Activated CD8-positive, alpha-beta T cell treated with anti-CD3 and anti-CD28 coated beads for 36 hours (primary cell): ENCODE results near the gene GIPR. TPM values are rescaled to one million over a fixed set of nuclear protein-coding genes. Genes with fewer than 3 reads are reported as not detected.
"Not testable (repeated sequence)": the region's sequence is repeated elsewhere in the genome, so short reads cannot be mapped to it uniquely, and the experiment has no call there.

Experiments used
- ATAC-seq: fragments of 200-7000 bp; cut with Tn5 transposase; one replicate; pipeline ENCODE4 v1.10.0; 2021; ENCODE audit warnings: mild to moderate bottlenecking, moderate library complexity
- CTCF ChIA-PET: fragments of 350-600 bp; sonication (Branson Sonifier 250); formaldehyde crosslinking; loops from one replicate; lab custom pipeline; 2021; ENCODE audit warnings: antibody characterized with exemption; lab: Charles Lee
- POLR2A ChIA-PET: fragments of 350-600 bp; sonication (Branson Sonifier 250); formaldehyde crosslinking; loops from one replicate; lab custom pipeline; 2021; ENCODE audit warnings: antibody characterized with exemption; lab: Charles Lee
- DNase-seq: peaks from one replicate; pipeline ENCODE4 v3.0.0-alpha.2; 2020
- H3K27ac Mint-ChIP-seq: one replicate; pipeline ENCODE4 v1.8.0; 2021; ENCODE audit warnings: mild to moderate bottlenecking, mixed read lengths
- H3K27me3 Mint-ChIP-seq: one replicate; pipeline ENCODE4 v1.8.0; 2021; ENCODE audit warnings: mixed read lengths
- H3K36me3 Mint-ChIP-seq: one replicate; pipeline ENCODE4 v1.8.0; 2021; ENCODE audit warnings: low read depth, mixed read lengths
- H3K4me1 Mint-ChIP-seq: one replicate; pipeline ENCODE4 v1.8.0; 2021; ENCODE audit warnings: low read depth, mixed read lengths
- H3K4me3 Mint-ChIP-seq: one replicate; pipeline ENCODE4 v1.8.0; 2021; ENCODE audit warnings: mild to moderate bottlenecking, moderate library complexity, mixed read lengths
- H3K9me3 Mint-ChIP-seq: one replicate; pipeline ENCODE4 v1.8.0; 2021; ENCODE audit warnings: mixed read lengths
- intact Hi-C: fragments of 100-400 bp; cut with micrococcal nuclease; formaldehyde crosslinking; loops from one replicate; pipeline ENCODE4 v1.10.0; 2022
- total RNA-seq, 2 experiments: library from RNA; stranded (reverse); gene quantifications; one replicate each; pipeline ENCODE4 v1.2.3, GENCODE V29; 2021
- TF ChIP-seq, protein P1 (sequence below): fragments of 200-600 bp; IDR thresholded peaks from one replicate; pipeline ENCODE4 v1.8.0; 2022; ENCODE audit warnings: antibody characterized with exemption, mild to moderate bottlenecking

The GIPR gene
- total RNA-seq, 2 experiments from 2014 or later: 5.9 to 6.8 TPM

DNA sequence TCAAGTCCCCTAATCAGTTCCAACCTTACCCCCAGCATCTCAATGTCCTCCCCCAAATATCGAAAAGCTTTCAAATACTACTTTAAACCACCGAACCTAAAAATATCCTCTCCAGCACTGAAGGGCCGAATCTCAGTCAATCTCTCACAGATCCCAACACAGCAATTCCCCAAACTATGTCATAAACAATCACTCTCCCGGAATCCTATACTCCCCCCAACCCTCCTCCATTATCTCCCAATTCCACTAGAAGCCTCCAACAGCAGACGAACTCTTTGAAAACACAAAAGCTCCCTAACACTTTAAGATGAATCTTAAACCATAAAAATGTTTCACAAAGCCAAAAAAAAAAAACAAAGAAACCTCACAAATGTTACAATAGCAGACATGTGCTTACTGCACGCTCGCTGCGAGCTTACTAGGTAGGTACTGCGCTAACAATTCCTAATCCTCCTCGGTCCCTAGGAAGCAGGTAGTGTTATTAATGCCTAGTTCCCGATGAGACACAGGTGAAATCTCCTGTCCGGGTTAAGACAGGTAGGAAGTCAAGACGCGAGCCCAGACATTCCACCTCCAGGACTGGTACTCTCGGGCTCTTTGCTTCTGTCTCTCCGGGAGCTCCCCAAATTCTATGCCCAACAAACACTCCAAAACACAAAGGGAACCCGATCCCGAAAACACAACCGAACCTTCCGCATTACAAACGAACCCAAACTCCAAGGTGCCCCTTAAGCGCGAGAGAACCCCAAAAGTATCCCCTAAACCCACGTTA, 48.5 kb downstream of the GIPR start:
- no peak for ATAC-seq
- POLR2A ChIA-PET: interaction anchor here (0.6 to 5.1 kb wide), 12 partner anchors 10 to 75 kb away, joined by 3 to 40 read pairs (median 4); partner anchors contain the start of genes FBXO46, QPCTL and SNRPD2
- intact Hi-C loops: no loop called here
- Mint-ChIP-seq H3K4me1 (peaks cover 33% of the 10 kb centered on the region), H3K9me3 (no peaks in the 10 kb centered on the region), H3K27ac (peak overlapping the region; percentile 93), H3K4me3 (peak overlapping the region; percentile 95), H3K27me3 (no peaks in the 10 kb centered on the region), H3K36me3 (peaks cover 23% of the 10 kb centered on the region)
- TF ChIP-seq, protein P1, sequence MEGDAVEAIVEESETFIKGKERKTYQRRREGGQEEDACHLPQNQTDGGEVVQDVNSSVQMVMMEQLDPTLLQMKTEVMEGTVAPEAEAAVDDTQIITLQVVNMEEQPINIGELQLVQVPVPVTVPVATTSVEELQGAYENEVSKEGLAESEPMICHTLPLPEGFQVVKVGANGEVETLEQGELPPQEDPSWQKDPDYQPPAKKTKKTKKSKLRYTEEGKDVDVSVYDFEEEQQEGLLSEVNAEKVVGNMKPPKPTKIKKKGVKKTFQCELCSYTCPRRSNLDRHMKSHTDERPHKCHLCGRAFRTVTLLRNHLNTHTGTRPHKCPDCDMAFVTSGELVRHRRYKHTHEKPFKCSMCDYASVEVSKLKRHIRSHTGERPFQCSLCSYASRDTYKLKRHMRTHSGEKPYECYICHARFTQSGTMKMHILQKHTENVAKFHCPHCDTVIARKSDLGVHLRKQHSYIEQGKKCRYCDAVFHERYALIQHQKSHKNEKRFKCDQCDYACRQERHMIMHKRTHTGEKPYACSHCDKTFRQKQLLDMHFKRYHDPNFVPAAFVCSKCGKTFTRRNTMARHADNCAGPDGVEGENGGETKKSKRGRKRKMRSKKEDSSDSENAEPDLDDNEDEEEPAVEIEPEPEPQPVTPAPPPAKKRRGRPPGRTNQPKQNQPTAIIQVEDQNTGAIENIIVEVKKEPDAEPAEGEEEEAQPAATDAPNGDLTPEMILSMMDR: no peak
- CTCF ChIA-PET: interaction anchor here (0.8 to 4.8 kb wide), 9 partner anchors 9 to 122 kb away, joined by 3 to 62 read pairs (median 5); partner anchors contain the start of genes FBXO46, QPCTL, SIX5 and SNRPD2
- peak; percentile 19 for DNase-seq

DNA sequence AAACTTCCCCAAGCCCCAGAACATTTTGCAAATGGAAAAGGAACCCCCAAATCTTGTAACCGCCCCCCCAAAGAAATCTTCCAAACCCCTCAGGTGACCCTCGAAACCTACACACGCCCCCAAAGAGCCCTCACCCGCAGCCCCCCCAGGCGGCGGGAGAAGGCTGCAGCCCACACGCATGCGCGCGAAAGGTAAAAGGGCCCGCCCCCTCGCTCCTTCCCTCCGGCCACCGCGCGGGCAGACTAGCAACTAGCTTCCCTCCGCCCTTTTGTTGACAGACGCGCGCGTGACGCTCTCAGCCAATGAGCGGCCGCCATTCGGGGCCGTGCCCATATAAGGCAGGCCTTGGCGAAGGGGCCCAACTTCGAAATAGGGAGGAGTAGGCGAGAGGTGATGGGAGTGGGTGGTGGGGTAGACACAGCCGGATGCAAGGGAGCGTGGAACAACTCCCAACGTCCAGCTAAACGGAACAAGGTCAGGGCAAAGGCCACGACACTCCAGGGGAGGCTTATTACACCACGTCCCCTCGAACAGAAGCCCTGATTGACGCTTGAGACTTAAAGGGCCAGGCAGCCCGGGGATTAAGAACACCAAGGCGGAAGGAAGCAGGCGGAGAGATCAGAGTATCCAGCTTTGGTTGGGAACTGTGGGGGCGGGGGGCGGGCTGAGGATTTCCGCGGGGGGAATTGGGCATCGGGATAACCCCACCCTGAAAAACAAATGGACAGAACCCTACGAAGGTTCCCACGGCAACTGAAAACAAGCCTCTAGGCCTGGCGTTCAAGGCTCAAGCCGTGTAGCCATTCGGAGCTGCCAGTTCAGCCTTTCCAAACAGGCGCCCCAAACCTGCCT, 49.3 kb downstream of the GIPR start:
- ATAC-seq: peak; percentile 97
- CTCF ChIA-PET: interaction anchor here (0.6 to 4.8 kb wide), 12 partner anchors 8 to 239 kb away, joined by 3 to 62 read pairs (median 4); partner anchors contain the start of genes FBXO46, QPCTL, SIX5 and SNRPD2
- H3K27ac Mint-ChIP-seq: peak overlapping the region; percentile 93
- H3K4me1 Mint-ChIP-seq: peaks cover 33% of the 10 kb centered on the region
- peaks cover 23% of the 10 kb centered on the region for H3K36me3 Mint-ChIP-seq
- TF ChIP-seq, protein P1: no peak
- intact Hi-C loops: no loop called here
- peak; percentile 99 for DNase-seq
- no peaks in the 10 kb centered on the region for H3K9me3 Mint-ChIP-seq
- POLR2A ChIA-PET: interaction anchor here (0.6 to 5.1 kb wide), 10 partner anchors 9 to 76 kb away, joined by 3 to 40 read pairs (median 4); partner anchors contain the start of genes FBXO46, QPCTL and SNRPD2
- peak overlapping the region; percentile 95 for H3K4me3 Mint-ChIP-seq
- H3K27me3 Mint-ChIP-seq: no peaks in the 10 kb centered on the region

DNA sequence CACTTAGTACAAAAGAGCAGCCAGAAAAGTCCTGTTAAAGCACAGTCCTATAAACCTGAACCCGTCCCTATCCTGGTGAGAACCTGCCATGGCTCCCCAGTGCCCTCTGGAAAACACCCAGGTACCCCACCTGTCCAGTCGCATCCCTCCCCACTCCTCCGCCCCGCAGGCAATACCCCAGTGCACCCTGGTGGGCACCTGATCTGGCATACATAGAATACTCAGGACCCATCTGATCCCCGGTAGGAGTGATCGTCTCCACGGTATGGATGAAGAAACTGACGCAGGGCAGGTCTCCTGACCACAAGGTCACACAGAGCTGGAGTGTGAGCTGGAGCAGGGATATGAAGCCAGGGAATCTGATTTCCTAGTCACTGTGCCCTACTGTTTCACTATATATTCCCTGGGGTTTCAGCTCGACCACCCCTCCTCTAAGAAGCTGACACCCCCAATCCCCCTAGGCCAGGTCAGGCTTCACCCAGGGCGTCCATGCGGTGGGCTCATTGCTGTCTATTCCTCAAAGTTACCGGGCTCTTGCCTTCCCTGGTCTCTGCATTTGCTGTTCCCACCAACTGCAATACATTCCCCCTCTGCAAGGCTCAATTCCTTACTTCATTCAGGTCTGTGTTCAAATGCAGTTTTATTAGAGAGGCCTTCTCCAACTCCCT, 50.1 kb downstream of the GIPR start:
- ChIA-PET CTCF (interaction anchor here (0.9 to 4.8 kb wide), 7 partner anchors 8 to 240 kb away, joined by 3 to 62 read pairs (median 7); partner anchors contain the start of genes FBXO46, QPCTL, SIX5 and SNRPD2), POLR2A (interaction anchor here (1.1 to 5.1 kb wide), 9 partner anchors 9 to 76 kb away, joined by 3 to 40 read pairs (median 4); partner anchors contain the start of genes FBXO46, QPCTL and SNRPD2)
- Mint-ChIP-seq H3K4me3 (peak overlapping the region; percentile 95), H3K36me3 (peaks cover 23% of the 10 kb centered on the region), H3K27ac (peak overlapping the region; percentile 93), H3K4me1 (peaks cover 34% of the 10 kb centered on the region), H3K9me3 (no peaks in the 10 kb centered on the region), H3K27me3 (no peaks in the 10 kb centered on the region)
- ATAC-seq (no peak), DNase-seq (no peak)
- intact Hi-C loops: no loop called here
- TF ChIP-seq, protein P1: no peak

DNA sequence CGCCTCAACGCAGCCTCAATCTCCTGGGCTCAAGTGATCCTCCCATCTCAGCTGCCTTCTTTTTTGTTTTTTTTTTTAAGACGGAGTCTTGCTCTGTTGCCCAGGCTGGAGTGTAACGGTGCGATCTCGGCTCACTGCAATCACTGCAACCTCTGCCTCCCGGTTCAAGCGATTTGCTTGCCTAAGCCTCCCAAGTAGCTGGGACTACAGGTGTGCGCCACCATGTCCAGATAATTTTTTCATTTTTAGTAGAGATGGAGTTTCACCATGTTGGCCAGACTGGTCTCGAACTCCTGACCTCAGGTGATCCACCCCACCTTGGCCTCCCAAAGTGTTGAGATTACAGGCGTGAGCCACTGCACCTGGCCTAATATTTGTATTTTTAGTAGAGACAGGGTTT, 52.0 kb downstream of the GIPR start:
- H3K9me3 Mint-ChIP-seq, H3K27ac Mint-ChIP-seq, ATAC-seq, DNase-seq, intact Hi-C loops, H3K27me3 Mint-ChIP-seq, H3K4me3 Mint-ChIP-seq: not testable (repeated sequence)
- ChIA-PET POLR2A (interaction anchor here (1.0 to 1.5 kb wide), 3 partner anchors 9 to 166 kb away, joined by 3 to 6 read pairs (median 3); partner anchors contain the start of gene IRF2BP1), CTCF (interaction anchor here (1.3 kb wide), 1 partner anchor 43 kb away, joined by 3 read pairs; no protein-coding TSS in a partner anchor)
- H3K36me3 Mint-ChIP-seq: peaks cover 33% of the 10 kb centered on the region
- peaks cover 37% of the 10 kb centered on the region for H3K4me1 Mint-ChIP-seq

DNA sequence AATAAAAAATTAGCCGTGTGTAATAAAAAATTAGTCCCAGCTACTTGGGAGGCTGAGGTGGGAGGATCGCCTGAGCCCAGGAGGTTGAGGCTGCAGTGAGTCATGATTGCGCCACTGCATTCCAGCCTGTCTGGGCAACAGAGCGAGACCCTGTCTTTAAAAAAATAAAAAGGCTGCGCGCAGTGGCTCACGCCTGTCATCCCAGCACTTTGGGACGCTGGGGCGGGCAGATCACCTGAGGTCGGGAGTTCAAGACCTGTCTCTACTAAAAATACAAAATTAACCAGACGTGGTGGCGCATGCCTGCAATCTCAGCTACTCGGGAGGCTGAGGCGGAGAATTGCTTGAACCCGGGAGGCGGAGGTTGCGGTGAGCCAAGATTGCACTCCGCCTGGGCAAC, 60.7 kb downstream of the GIPR start:
- H3K9me3 Mint-ChIP-seq, ATAC-seq, H3K27ac Mint-ChIP-seq, DNase-seq, H3K36me3 Mint-ChIP-seq, CTCF ChIA-PET, intact Hi-C loops, H3K27me3 Mint-ChIP-seq, H3K4me3 Mint-ChIP-seq: not testable (repeated sequence)
- POLR2A ChIA-PET: interaction anchor here (0.6 to 3.7 kb wide), 3 partner anchors 9 to 71 kb away, joined by 3 to 23 read pairs (median 6); no protein-coding TSS in a partner anchor
- H3K4me1 Mint-ChIP-seq: peaks cover 30% of the 10 kb centered on the region
